HG03571 (cell line): ENCODE measurements around the gene RBMX2.
"Not testable (repeated sequence)": the region's sequence is repeated elsewhere in the genome, so short reads cannot be mapped to it uniquely, and the experiment has no call there.

Experiments
- ATAC-seq: cut with Tn5 transposase; IDR thresholded peaks from one replicate; pipeline ENCODE4 v1.9.1; 2021; ENCODE audit not compliant: unreplicated experiment

RBMX2 gene, protein sequence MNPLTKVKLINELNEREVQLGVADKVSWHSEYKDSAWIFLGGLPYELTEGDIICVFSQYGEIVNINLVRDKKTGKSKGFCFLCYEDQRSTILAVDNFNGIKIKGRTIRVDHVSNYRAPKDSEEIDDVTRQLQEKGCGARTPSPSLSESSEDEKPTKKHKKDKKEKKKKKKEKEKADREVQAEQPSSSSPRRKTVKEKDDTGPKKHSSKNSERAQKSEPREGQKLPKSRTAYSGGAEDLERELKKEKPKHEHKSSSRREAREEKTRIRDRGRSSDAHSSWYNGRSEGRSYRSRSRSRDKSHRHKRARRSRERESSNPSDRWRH

DNA sequence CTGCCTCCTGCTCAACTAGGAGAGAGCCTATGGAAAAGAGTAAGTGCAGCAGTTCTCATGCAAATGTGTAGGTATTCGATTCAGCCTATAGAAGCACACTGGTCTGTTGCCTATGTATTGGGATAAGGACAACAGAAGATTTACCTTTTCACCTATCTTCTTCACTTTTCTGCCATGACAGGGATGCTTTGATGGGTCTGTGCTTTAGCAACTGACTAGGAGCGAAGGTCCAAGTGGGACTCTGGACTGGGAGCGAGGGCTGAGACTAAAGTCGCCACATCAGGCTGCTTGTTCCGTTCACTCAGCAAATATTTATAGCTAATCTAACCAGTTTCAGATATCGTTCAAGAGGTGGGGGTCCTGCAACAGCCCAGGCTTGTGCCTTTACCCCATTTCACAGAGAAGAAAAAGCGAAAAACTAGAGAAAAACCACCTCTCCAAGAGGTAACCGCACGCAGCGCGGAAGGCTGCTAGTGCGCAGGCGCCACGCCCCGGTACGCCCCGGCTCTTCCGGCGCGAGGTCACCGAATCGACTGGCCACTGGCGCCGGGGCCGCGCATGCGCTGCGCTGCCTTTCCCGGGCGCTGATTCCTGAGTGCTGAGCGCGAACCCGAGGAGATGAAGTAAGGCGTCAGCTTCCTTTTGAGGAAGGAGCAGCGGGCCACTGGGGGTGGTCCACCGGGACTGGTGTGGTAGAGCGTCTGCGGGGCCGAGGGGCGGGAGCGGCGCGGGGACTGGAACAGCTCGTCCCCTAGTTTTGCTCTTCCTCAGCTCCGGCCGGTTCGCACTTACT lies at the start of gene RBMX2:
Gene RBMX2 (plus strand): TSS at position 573 of the 793 bp plus-strand sequence. CDS start 46 bp downstream, at position 619.
- ATAC-seq, result peak; percentile 93

DNA sequence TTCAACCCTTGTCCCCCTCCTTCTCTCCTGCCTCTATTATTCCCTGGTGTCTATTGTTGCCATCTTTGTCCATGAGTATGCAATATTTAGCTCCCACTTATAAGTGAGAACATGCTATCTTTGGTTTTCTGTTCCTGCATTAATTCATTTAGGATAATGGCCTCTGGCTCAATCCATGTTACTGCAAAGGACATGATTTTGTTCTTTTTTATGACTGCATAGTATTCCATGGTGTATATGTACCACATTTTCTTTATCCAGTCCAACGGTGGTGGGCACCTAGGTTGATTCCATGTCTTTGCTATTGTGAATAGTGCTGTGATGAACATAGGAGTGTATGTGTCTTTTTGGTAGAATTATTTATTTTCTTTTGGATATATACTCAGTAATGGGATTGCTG lies 49.7 kb upstream of the RBMX2 start:
- ATAC-seq, result not testable (repeated sequence)

DNA sequence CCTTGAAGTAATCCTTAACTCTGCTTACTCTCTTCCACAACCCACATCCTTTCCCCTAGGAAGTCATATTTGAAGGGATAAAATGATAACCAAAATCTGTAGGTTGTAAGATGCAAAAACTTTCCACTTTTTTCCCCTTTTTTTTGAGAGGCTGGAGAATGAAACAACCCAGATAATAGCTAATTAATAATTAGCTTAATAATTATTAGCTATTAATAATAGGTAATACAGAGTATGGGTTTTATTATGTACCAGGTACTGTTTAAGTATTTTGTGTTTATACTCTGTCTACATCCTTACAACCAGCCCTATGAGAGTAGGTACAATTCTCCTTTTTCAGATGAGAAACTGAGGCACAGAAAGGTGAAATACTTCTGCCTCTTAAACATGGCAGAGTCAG lies 25.7 kb upstream of the RBMX2 start:
- ATAC-seq, result no peak

DNA sequence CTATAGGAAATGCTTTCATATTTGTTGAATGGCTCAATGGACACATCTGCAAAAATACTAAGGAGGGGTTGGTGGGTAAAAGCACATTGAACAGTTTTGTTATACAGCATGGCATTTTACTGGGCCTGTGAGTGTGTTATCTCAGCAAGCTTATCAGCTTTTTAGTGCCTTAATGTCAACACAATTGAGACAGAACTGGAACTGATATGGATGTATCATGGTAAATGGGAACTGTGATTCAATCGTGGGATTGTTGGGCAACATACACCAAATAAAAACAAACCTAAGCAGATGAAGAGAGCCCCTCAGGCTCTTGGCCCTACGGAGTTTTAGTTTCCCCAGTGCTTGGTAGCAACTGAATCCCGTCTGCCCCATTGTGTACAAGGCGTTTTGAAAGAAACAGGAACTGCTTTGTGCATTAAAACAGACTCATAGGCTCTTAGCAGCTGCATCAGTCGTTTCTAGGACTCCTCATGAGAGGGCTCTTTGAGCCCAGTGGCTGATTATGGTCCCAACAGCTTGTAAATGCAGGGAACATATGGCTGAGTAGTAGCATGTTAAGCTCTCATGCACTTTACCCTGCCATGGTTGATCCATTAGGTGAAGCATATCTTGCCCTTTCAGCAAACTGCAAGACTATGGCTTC lies 23.6 kb upstream of the RBMX2 start:
- ATAC-seq, result no peak

DNA sequence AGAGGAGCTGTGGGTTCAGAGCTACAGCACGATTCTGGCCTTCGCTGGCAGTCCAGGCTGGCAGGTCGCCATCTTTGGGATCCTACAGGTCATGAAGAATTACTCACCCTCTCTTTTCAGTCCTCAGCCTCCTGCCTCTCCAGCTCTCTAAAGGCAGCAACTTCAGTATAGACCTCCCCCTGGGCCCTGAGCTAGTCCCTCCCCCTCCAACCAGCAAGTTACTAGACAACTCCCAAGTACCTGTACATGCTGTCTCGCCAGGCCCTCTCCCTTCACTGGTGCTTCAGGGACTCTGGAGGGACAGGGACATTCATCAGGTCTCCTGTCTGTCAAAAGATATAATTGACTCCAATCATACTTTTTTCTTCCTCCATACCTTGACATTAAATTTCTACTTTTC lies 16.3 kb upstream of the RBMX2 start, which contains the start of gene GPR119:
Gene GPR119 (minus strand): TSS at position 155 of the 400 bp plus-strand sequence. CDS start 227 bp downstream, outside the sequence.
- no peak for ATAC-seq

DNA sequence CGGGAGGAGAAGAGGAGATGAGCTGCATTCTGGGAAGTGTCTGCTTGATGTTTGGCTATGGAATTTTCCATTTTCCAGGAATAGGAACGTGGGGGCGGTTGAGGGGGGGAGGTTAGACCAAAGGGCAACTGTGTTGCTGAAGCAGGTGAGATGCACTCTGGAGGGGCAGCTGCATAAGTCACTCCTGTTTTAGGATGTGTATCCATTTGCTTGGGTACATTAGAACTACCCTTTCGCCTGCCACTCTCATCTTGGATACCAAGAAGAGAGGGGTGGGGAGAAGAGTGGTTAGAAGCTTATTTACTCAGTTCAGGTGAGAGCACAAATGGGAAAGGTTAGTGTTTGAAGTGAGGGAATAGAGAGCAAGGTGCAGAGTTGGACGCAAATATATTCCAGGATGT lies 15.4 kb upstream of the RBMX2 start:
- no peak for ATAC-seq

DNA sequence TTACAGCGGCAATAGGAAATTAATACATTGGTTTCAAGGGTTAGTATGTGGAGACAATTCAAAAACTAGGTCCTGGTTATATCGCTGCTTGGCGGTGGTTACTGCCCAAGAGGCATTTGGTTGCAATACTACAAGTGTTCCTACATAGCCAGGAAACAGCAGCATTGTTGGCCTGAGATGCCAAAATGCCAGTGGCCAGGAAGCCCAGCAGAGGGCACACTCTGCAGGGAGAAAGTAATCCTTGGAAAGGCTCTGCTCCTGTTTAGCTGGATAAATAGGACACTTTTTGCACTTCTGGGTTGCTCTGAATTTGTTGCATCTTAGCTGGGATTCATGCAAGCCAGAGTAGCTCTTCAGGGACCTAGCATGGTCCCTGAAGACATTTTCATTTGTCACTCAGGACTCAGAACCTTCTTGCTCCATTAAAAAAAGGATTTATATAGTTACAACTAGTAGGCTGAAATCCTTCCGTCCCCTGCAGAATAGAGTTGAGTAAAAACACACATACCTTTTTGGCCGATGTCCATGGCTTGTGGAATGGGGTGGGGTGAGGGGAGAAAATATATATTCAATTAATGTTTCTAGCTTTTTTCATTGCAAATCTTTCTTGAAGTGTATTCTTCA lies 8.2 kb upstream of the RBMX2 start:
- ATAC-seq, result no peak

DNA sequence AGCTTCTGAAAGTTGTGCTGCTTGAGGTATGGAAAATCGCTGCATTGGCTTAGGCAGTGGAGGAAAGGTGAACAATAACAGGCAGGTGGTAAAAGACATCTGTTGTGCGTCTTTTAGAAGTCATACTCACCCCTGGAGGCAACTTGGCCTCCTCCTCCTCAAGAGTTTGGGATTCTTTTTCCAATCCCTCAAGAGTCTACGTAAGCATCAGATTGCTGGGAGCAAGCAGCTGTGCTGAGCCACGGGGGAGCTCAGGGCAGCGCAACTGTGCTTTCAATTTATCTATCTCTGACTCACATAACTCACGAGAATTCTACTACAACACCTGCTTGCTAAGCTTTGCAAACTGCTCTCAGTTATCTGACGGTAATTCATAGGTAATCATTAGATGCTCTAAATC lies 6.4 kb upstream of the RBMX2 start:
- ATAC-seq, result no peak

DNA sequence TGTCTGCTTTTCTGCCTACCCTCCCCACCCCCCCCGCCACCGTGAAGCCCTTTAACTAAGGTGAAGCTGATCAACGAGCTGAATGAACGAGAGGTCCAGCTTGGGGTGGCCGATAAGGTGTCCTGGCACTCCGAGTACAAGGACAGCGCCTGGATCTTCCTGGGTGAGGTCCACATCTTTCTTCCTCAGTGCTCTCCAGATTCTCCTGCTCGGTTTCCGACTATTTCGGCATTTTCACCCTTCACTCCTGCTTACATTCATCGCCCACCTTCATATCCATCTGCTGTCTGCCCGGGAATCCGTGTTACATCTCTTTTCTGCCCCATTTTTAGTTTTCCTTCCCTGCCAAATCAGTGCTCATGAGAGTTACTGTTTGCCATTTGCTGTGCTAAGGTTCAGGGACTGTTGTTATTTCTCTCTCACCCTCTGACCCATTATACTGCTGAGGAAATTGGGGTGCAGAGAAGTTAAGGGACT lies 459 bp downstream of the RBMX2 start:
- ATAC-seq, result no peak

DNA sequence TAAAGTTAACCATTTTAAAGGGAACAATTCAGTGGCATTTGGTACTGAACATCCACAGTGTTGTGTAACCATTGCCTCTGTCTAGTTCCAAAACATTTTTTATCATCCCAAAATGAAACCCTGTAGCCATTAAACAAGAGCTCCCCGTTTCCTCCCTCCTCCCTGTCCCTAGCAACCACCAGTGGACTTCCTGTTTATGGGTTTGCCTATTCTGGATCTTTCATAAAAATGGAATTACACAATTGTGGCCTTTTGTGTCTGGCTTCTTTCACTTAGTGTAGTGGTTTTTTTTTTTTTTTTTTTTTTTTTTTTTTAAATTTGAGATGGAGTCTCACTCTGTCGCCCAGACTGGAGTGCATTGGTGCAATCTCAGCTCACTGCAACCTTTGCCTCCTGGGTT lies 11.6 kb downstream of the RBMX2 start:
- no peak for ATAC-seq

DNA sequence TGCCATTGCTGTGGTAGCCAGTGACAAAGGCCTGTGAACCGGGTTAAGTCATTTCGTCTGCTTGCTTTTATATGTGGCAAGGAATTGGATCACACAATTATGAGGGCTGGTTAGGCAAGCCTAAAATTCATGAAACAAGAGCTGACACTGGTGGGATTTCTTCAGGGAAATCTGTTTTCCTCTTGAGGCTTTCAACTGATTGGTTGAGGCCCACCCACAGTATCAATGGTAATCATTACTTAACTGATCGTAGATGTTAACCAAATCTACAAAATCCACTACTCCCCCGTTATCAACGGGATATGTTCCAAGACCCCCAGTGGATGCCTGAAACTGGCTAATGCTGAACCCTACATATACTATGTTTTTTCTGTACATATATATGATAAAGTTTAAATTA lies 13.0 kb downstream of the RBMX2 start:
- ATAC-seq, result no peak

DNA sequence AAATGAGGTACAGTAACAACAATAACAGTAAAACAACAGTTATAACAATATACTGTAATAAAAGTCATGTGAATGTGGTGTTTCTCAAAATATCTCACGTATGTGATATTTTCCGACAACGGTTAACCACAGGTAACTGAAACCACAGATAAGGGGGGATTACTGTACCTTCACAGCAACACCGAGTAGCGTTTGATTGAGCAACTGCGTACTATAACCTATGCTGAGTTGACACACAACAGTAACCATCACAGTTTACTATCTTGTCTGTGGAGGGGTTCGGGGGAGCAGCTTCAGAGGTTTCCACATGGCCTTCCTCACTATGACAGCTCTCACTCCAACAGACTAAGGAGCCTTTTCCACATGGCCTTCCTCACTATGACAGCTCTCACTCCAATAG lies 13.4 kb downstream of the RBMX2 start:
- ATAC-seq, result no peak

DNA sequence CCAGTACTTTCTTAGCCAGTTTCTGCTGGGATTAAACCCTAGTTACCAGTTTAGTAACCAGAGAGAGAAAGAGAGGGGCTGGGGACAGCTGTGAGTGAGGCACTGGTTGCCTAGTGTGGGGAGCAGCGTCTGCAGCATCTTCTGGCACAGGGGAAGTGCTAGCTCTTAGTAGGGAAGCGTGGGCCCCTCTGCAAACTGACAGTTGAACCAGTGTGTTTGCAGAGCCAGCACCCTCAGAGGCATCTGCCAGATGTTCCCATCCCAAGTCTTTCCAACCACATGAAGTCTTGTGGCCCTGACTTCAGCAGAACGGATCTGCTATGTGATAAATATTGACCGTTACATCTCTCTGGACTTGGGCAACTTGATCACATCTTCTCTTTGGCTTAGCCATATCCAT lies 15.0 kb downstream of the RBMX2 start:
- ATAC-seq, result no peak

DNA sequence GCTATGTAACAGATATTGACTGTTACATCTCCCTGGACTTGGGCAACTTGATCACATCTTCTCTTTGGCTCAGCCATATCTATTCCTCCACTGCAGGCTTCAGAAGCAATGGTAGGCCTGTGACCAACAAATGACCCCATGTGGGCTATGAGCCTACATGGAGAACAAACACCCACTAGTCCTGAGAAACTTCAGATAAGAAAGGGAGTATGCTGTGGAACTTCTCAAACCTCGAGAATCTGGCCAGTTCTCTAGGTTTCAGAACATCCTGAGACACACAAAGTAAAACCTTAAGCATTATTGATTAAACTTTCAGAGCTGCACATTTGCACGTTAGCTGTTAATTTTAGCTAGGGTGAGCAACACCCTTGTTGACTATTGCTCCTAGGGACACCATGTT lies 16.3 kb downstream of the RBMX2 start:
- ATAC-seq, result no peak

DNA sequence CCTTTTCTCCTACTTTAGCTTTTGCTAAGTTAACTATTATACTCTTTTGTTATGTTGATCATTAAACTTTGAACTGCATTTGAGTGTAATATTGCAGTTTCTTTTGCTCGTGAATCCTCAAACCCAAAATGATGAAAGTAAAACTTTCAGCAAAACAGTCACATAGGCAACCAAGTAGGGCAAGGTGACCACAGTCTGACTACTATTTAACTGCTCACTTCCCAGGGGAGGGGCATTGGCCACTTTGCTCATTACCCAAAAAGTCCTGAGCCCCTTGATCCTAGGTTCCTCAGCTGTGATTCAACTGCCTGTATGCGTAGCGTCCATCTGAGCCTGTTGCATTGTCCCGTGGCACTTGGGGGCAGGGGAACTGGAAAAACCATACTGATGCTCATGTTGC lies 17.0 kb downstream of the RBMX2 start:
- no peak for ATAC-seq

DNA sequence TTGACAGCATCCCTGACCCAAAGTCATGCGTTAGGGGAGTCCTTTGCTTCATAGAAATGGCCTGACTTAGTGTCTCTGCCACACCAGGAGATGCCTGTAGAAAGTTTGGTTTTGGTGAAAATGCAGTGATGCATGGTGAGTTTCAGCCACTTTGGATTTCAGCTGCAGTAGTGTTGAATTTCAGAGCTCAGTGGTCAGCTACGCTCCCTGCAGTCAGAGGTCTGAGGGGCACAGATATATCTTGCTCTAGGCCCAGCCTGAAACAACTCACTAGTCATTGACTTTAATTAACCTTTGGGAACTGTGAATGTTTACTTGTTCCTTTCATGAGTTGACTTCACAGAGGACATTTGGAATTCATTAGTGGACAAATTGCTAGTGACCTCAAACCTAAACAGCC lies 17.5 kb downstream of the RBMX2 start:
- no peak for ATAC-seq

DNA sequence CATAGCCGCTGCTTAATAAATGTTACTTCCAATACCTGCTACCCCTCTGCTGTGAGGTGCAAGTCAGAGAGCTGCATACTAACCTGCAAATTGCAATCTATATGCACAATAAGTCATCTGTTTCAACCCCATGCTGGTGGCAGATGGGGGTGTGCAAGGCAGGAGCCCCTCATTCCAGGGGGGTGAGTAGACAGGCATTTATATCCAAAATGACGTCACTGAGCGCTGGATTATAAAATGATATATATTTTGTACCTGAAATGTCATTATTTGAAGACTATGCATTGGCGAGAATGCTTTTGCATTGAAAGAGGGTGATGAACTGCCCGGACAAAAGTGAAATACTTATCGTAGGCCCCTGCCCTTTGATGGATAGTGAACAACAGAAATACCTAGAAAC lies 24.7 kb downstream of the RBMX2 start:
- no peak for ATAC-seq

DNA sequence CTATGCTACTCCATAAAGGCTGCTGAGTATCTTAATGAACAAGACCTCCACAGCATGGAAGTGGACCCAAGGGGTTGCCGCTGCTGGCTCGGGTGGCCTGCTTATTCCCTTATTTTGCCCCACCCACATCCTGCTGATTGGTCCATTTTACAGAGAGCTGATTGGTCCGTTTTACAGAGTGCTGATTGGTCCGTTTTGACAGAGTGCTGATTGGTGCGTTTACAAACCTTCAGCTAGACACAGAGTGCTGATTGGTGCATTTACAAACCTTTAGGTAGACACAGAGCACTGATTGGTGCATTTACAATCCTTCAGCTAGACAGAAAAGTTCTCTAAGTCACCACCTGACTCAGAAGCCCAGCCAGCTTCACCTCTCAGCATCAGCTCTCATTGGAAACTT lies 27.4 kb downstream of the RBMX2 start:
- ATAC-seq, result not testable (repeated sequence)

DNA sequence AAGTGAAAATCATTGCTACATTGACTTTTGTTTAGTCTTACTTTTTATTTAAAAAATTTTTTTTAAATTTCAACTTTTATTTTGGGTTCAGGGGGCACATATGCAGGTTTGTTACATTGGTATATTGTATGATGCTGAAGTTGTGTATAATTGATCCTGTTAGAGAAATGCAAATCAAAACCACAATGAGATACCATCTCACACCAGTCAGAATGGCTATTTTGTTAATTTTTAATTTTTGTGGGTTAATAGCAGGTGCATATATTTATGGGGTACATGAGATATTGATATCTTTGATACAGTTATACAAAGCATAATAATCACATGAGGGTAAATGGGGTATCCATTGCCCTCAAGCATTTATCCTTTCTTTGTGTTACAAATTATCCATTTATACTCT lies 34.1 kb downstream of the RBMX2 start:
- ATAC-seq, result no peak

DNA sequence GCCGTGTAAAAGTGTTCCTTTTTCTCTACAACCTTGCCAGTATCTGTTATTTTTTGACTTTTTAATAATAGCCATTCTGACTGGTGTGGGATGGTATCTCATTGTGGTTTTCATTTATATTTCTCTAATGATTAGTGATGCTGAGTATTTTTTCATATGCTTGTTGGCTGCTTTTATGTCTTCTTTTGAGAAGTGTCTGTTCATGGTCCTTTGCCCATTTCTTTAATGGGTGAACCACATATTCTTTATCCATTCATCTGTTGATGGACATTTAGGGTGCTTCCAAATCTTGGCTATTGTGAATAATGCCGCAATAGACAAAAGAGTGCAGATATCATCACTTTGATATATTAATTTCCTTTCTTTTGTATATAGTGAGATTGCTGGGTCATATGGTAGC lies 36.2 kb downstream of the RBMX2 start:
- ATAC-seq, result not testable (repeated sequence)

DNA sequence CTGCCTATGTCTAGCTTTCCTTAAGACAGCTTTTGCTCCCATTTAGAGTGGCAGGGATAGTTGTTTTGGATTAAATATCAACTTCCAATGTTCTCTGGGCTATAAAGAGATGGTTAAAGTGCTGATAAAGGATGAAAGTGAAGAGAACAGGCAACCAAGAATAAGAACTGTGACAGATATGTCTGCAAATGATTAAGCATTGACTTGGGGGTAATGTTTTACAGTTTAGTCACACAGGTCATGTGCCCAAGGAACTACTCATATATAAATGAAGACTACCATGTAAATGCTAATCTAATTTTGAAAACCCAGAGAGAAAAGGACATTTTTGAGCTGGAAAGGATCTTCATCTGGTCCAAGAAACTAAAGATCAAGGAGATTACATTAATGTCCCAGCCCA lies 42.1 kb downstream of the RBMX2 start:
- no peak for ATAC-seq
